Natural killer cell (primary cell): ENCODE results near the gene TAT. TPM values are rescaled to one million over a fixed set of nuclear protein-coding genes. Genes with fewer than 3 reads are reported as not detected.
"Not testable (repeated sequence)": the region's sequence is repeated elsewhere in the genome, so short reads cannot be mapped to it uniquely, and the experiment has no call there.

Experiments
- ATAC-seq, 3 donors: fragments of 150-1000 bp in 2 of 3; fragments of 200-7000 bp in 1 of 3; cut with Tn5 transposase; 1 replicate in 1 of 3; 2 replicates in 2 of 3; pipeline ENCODE4 v1.10.0; 2021; ENCODE audit warnings: mild to moderate bottlenecking in 2 of 3, moderate library complexity in 2 of 3
- DNase-seq, 2 donors: peaks; one replicate each; pipeline versions ENCODE4 v3.0.0 to v3.0.0-alpha.2; 2013 to 2021; ENCODE audit warnings: mixed read lengths in 1 of 2
- H3K27ac ChIP-seq: one replicate; pipeline ENCODE4 v1.5.1; 2013; ENCODE audit warnings: mild to moderate bottlenecking, low read length
- H3K27me3 ChIP-seq: one replicate; pipeline ENCODE4 v1.6.1; 2013; ENCODE audit warnings: low read length; ENCODE audit not compliant: control insufficient read depth, insufficient read depth
- H3K36me3 ChIP-seq: one replicate; pipeline ENCODE4 v1.6.1; 2013; ENCODE audit warnings: low read length; ENCODE audit not compliant: control insufficient read depth, insufficient read depth
- H3K4me1 ChIP-seq: one replicate; pipeline ENCODE4 v1.6.1; 2013; ENCODE audit warnings: low read length; ENCODE audit not compliant: control insufficient read depth, insufficient read depth
- H3K4me3 ChIP-seq: one replicate; pipeline ENCODE4 v1.5.1; 2013; ENCODE audit warnings: low read length
- H3K9me3 ChIP-seq: one replicate; pipeline ENCODE4 v1.6.1; 2013; ENCODE audit warnings: low read length; ENCODE audit not compliant: control insufficient read depth, insufficient read depth
- H3K27ac Mint-ChIP-seq, 2 donors: one replicate each; pipeline ENCODE4 v1.8.0; 2022; ENCODE audit warnings: mild to moderate bottlenecking in 2 of 2, mixed read lengths in 2 of 2, moderate library complexity in 1 of 2
- H3K27me3 Mint-ChIP-seq, 2 donors: one replicate each; pipeline ENCODE4 v1.8.0; 2022; ENCODE audit warnings: low read depth in 2 of 2, mixed read lengths in 2 of 2
- H3K36me3 Mint-ChIP-seq: one replicate; pipeline ENCODE4 v1.8.0; 2022; ENCODE audit warnings: mixed read lengths
- H3K4me1 Mint-ChIP-seq, 2 donors: one replicate each; pipeline ENCODE4 v1.8.0; 2022; ENCODE audit warnings: mixed read lengths in 2 of 2
- H3K4me3 Mint-ChIP-seq: one replicate; pipeline ENCODE4 v1.8.0; 2022; ENCODE audit warnings: mild to moderate bottlenecking, moderate library complexity, mixed read lengths
- H3K9me3 Mint-ChIP-seq, 2 donors: one replicate each; pipeline ENCODE4 v1.8.0; 2022; ENCODE audit warnings: mixed read lengths in 2 of 2
- WGBS: methylation state at CpG from one replicate; pipeline ENCODE4 v1.1.7; 2013; ENCODE audit warnings: missing lambda C conversion rate; ENCODE audit not compliant: insufficient coverage; 5-methylcytosine and 5-hydroxymethylcytosine counted together
- intact Hi-C: fragments of 100-400 bp; cut with micrococcal nuclease; formaldehyde crosslinking; loops from one replicate; pipeline ENCODE4 v1.14.2; 2022
- total RNA-seq, 4 donors: library from RNA; stranded (reverse); fragments of 120-200 nt in 1 of 4; gene quantifications; one replicate each; pipeline versions ENCODE4 v1.2.3 to v1.2.4, GENCODE V29; 2013 to 2022
- TF ChIP-seq, protein P1 (sequence below): fragments of 200-600 bp; IDR thresholded peaks from one replicate; pipeline ENCODE4 v1.8.0; 2022; ENCODE audit warnings: antibody characterized with exemption

The TAT gene
- total RNA-seq, 3 donors from 2014 or later (not counting 1 experiment from before 2014, with no cell fraction given), result not detected

DNA sequence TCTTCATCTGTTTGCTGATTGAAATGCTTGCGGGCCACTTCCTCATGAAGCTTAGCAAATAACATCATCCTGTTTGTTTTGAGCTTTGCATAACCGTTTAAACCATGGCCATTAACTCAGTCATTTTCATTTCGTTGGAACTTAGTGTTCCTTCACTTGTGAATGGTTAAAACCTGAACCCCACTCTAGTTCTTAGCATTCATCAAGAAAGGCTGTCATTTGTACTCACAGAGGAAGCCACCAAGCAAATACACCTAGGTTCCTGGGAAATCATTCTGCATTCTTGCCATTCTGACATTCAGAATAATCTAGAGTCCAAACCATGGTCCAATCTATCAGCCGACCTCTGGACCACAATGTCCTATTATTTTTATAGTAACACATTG, 8.4 kb upstream of the TAT start:
- H3K4me1 Mint-ChIP-seq, result no peaks in the 10 kb centered on the region
- H3K27ac Mint-ChIP-seq, result no peak overlapping the region
- H3K36me3 Mint-ChIP-seq, result no peaks in the 10 kb centered on the region
- ATAC-seq (no peak), DNase-seq (no peak)
- TF ChIP-seq, protein P1, sequence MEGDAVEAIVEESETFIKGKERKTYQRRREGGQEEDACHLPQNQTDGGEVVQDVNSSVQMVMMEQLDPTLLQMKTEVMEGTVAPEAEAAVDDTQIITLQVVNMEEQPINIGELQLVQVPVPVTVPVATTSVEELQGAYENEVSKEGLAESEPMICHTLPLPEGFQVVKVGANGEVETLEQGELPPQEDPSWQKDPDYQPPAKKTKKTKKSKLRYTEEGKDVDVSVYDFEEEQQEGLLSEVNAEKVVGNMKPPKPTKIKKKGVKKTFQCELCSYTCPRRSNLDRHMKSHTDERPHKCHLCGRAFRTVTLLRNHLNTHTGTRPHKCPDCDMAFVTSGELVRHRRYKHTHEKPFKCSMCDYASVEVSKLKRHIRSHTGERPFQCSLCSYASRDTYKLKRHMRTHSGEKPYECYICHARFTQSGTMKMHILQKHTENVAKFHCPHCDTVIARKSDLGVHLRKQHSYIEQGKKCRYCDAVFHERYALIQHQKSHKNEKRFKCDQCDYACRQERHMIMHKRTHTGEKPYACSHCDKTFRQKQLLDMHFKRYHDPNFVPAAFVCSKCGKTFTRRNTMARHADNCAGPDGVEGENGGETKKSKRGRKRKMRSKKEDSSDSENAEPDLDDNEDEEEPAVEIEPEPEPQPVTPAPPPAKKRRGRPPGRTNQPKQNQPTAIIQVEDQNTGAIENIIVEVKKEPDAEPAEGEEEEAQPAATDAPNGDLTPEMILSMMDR, result no peak
- Histone ChIP-seq H3K9me3 (no peaks in the 10 kb centered on the region), H3K36me3 (no peaks in the 10 kb centered on the region), H3K4me1 (no peaks in the 10 kb centered on the region), H3K27me3 (no peaks in the 10 kb centered on the region), H3K4me3 (no peak overlapping the region), H3K27ac (no peak overlapping the region)
- intact Hi-C loops, result no loop called here
- 64% methylated on average over 3 of the region's 4 CpGs for WGBS
- no peaks in the 10 kb centered on the region for H3K9me3 Mint-ChIP-seq
- H3K4me3 Mint-ChIP-seq, result no peak overlapping the region
- peaks cover 26 to 31% of the 10 kb centered on the region in 2 donors for H3K27me3 Mint-ChIP-seq

DNA sequence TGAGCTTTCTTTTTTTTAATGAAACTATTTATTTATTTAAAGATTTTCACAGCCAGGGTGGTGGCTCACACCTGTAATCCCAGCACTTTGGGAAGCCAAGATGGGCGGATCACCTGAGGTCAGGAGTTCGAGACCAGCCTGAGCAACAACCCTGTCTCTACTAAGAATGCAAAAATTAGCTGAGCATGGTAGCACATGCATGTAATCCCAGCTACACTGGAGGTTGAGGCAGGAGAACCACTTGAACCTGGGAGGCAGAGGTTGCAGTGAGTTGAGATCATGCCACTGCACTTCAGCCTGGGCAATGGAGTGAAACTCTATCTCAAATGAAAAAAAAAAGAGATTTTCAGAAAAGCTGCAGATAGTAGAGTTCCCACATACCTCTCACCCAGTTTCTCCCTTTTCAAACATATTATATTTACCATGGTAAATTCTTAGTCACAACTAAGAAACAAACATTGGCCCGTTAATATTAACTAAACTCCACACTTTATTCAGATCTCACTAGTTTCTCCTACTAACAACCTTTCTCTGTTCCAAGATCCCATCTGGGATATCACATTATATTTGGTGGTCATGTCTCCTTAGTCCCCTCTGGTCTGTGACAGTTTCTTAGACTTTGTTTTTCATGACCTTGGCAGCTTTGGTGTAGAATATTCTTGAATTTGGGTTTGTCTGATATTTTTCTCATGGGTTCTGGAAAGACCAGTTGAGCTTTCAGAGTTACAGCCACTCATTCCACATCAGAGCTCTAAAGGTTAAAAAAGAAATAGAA, 7.8 kb upstream of the TAT start:
- no peak overlapping the region for H3K27ac ChIP-seq
- intact Hi-C loops, result no loop called here
- no peaks in the 10 kb centered on the region for H3K36me3 Mint-ChIP-seq
- ATAC-seq (no peak), DNase-seq (no peak)
- H3K4me1 Mint-ChIP-seq, result no peaks in the 10 kb centered on the region
- H3K36me3 ChIP-seq, result no peaks in the 10 kb centered on the region
- H3K27me3 Mint-ChIP-seq, result peaks cover 29 to 34% of the 10 kb centered on the region in 2 donors
- no peak overlapping the region for H3K4me3 ChIP-seq
- TF ChIP-seq, protein P1, result no peak
- H3K4me1 ChIP-seq, result no peaks in the 10 kb centered on the region
- WGBS, result 93% methylated on average over 3 of the region's 3 CpGs
- no peak overlapping the region for H3K27ac Mint-ChIP-seq
- no peaks in the 10 kb centered on the region for H3K27me3 ChIP-seq
- H3K9me3 ChIP-seq, result no peaks in the 10 kb centered on the region
- no peak overlapping the region for H3K4me3 Mint-ChIP-seq
- H3K9me3 Mint-ChIP-seq, result no peaks in the 10 kb centered on the region

DNA sequence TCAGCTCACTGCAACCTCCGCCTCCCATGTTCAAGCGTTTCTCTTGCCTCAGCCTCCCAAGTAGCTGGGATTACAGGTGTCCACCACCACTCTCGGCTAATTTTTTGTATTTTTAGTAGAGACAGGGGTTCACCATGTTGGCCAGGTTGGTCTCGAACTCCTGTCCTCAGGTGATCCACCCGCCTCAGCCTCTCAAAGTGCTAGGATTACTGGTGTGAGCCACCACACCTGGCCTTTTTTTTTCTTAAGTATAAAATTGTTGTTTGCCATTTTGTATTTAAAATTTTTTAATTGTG, 5.6 kb upstream of the TAT start:
- H3K4me1 Mint-ChIP-seq, H3K4me3 ChIP-seq, H3K27ac Mint-ChIP-seq, DNase-seq, H3K4me3 Mint-ChIP-seq, ATAC-seq, intact Hi-C loops, H3K9me3 ChIP-seq, H3K36me3 ChIP-seq, H3K27ac ChIP-seq, H3K36me3 Mint-ChIP-seq, H3K4me1 ChIP-seq, H3K9me3 Mint-ChIP-seq, H3K27me3 ChIP-seq: not testable (repeated sequence)
- peaks cover 25 to 26% of the 10 kb centered on the region in 2 donors for H3K27me3 Mint-ChIP-seq
- WGBS, result 88% methylated on average over 5 of the region's 5 CpGs

DNA sequence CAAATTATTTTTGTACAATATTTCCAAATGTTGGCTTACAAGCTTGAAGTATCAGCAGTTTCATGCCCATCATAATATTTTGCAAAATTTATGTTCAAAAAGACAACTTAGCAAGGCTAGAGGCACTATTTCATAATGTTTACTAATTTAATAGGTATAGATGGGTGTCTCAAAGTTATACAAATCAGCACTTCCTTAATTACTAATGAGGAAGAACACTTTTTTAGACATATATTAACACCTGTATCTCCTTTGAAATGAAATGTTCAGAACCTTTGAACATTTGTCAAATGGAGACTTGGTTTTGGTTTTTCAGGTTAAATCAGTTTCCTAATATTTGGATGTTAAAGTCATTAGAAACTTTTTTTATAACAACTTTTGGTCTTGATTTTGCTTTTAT, 2.2 kb downstream of the TAT start:
- TF ChIP-seq, protein P1, result no peak
- intact Hi-C loops, result no loop called here
- H3K4me1 ChIP-seq, result no peaks in the 10 kb centered on the region
- no peak overlapping the region for H3K27ac Mint-ChIP-seq
- H3K9me3 Mint-ChIP-seq, result no peaks in the 10 kb centered on the region
- no peak for ATAC-seq
- no peaks in the 10 kb centered on the region for H3K27me3 ChIP-seq
- no peaks in the 10 kb centered on the region for H3K36me3 Mint-ChIP-seq
- no peak overlapping the region for H3K4me3 ChIP-seq
- peaks cover 12 to 24% of the 10 kb centered on the region in 2 donors for H3K27me3 Mint-ChIP-seq
- H3K9me3 ChIP-seq, result no peaks in the 10 kb centered on the region
- no peak for DNase-seq
- no peak overlapping the region for H3K4me3 Mint-ChIP-seq
- H3K36me3 ChIP-seq, result no peaks in the 10 kb centered on the region
- no peaks in the 10 kb centered on the region for H3K4me1 Mint-ChIP-seq
- no peak overlapping the region for H3K27ac ChIP-seq
